Choroid plexus epithelial cell (primary cell): ENCODE results near the gene STEAP1B.
"Not testable (repeated sequence)": the region's sequence is repeated elsewhere in the genome, so short reads cannot be mapped to it uniquely, and the experiment has no call there.

Source experiments
- DNase-seq: peaks from one replicate; pipeline ENCODE4 v3.0.0-alpha.2; 2010; ENCODE audit warnings: low read depth
- H3K4me3 ChIP-seq: 2 replicates; pipeline ENCODE4 v1.5.1; 2011; ENCODE audit warnings: low read depth, mild to moderate bottlenecking, control low read depth, low read length, moderate library complexity
- CTCF ChIP-seq: conservative IDR thresholded peaks from 2 replicates; pipeline ENCODE4 v1.5.1; 2011; ENCODE audit warnings: low read depth, mild to moderate bottlenecking, control low read depth, inconsistent platforms, low read length, moderate library complexity

STEAP1B gene

GRCh38 chr7:22504519-22504918, 4.5 kb upstream of the STEAP1B start:
- not testable (repeated sequence) for H3K4me3 ChIP-seq, DNase-seq
- TF ChIP-seq CTCF, result peak; percentile 49

GRCh38 chr7:22502104-22502503, 2.1 kb upstream of the STEAP1B start:
- H3K4me3 ChIP-seq, result not testable (repeated sequence)
- peak; percentile 14 for DNase-seq

- not testable (repeated sequence) for H3K4me3 ChIP-seq
- peak; percentile 33 for TF ChIP-seq CTCF
- peak; percentile 67 for DNase-seq
These were observed 1.3 kb upstream of the STEAP1B start for GRCh38 chr7:22501336-22501735.

GRCh38 chr7:22499044-22499443, 944 bp downstream of the STEAP1B start:
- no peak overlapping the region for H3K4me3 ChIP-seq
- no peak for DNase-seq
- TF ChIP-seq CTCF, result no peak

GRCh38 chr7:22496912-22497311, 3.1 kb downstream of the STEAP1B start:
- DNase-seq, result not testable (repeated sequence)

GRCh38 chr7:22496296-22496888, 3.6 kb downstream of the STEAP1B start:
- DNase-seq, H3K4me3 ChIP-seq: not testable (repeated sequence)

More at GRCh38 chr7:22496912-22497311, 3.1 kb downstream of the STEAP1B start:
- not testable (repeated sequence) for H3K4me3 ChIP-seq

GRCh38 chr7:22493160-22493925, 6.6 kb downstream of the STEAP1B start:
- not testable (repeated sequence) for DNase-seq, H3K4me3 ChIP-seq

- TF ChIP-seq CTCF, result peak; percentile 93
- H3K4me3 ChIP-seq, result no peak overlapping the region
- DNase-seq, result peak; percentile 82
These were observed 11.1 kb downstream of the STEAP1B start for GRCh38 chr7:22488643-22489462.
